Dedifferentiated amniotic fluid mesenchymal stem cell (primary cell): Measurements from ENCODE around the gene TES.
"Not testable (repeated sequence)": the region's sequence is repeated elsewhere in the genome, so short reads cannot be mapped to it uniquely, and the experiment has no call there.

Experiments
- DNase-seq: peaks from one replicate; pipeline ENCODE4 v3.0.0-alpha.2; 2016; ENCODE audit errors: extremely low spot score

Gene TES

GRCh38 chr7:116284390-116284789 is 74.1 kb downstream of the TES start:
- DNase-seq: no peak

GRCh38 chr7:116285252-116285651 is 74.9 kb downstream of the TES start:
- no peak for DNase-seq

GRCh38 chr7:116290740-116291139 is 80.4 kb downstream of the TES start:
- no peak for DNase-seq

GRCh38 chr7:116291937-116292336 is 81.6 kb downstream of the TES start:
- DNase-seq: no peak

GRCh38 chr7:116292381-116292780 is 82.0 kb downstream of the TES start:
- DNase-seq: no peak

DNA sequence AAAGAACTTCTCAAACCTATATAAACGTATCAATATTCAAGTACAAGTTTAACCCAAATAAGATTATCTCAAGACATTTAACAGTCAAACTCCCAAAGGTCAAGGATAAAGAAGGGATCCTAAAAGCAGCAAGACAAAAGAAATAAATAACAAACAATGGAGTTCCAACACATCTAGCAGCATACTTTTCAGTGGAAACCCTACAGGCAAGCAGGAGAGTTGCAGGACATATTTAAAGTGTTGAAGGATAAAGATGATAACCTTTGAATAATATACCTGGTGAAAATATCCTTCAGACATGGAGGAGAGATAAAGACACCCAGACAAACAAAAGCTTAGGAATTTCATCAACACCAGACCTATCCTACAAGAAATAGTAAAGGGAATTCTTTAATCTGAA is 82.8 kb downstream of the TES start:
- DNase-seq: no peak

DNA sequence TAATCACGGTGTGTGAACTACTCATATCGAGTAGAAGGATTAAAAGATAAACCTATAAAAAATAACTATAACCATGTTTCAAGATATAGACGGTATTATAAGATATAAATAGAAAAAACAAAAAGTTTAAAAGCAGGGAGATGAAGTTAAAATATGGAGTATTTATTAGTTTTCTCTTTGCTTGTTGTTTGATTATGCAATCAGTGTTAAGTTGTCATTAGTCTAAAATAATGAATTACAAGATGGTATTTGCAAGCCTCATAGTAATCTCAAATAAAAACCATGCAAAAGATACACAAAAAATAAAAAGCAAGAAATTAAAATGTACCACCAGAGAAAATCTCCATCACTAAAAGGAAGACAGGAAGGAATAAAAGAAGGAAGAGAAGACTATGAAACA is 83.3 kb downstream of the TES start:
- DNase-seq: no peak

DNA sequence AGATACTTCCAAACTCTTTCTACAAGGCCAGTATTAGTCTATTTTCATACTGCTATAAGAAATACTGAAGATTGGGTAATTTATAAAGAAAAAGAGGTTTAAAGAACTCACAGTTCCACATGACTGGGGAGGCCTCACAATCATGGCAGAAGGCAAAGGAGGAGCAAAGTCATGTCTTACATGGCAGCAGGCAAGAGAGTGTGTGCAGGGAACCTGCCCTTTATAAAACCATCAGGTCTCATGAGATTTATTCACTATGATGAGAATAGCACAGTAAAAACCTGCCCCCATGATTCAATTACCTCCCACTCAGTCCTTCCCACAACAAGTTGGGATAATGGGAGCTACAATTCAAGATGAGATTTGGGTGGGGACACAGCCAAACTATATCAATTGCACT is 85.6 kb downstream of the TES start:
- not testable (repeated sequence) for DNase-seq

DNA sequence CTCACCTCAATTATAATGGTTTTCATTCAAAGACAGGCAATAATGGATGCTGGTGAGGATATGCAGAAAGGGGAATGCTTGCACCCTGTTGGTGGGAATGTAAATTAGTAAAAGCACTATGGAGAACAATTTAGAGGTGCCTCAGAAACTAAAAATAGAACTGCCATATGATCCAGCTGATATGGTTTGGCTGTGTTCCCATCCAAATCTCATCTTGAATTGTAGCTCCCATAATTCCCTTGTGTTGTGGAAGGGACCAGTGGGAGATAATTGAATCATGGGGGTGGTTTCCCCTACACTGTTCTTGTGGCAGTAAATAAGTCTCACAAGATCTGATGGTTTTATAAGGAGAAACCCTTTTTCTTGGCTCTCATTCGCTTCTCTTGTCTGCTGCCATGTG is 87.7 kb downstream of the TES start:
- DNase-seq: no peak

DNA sequence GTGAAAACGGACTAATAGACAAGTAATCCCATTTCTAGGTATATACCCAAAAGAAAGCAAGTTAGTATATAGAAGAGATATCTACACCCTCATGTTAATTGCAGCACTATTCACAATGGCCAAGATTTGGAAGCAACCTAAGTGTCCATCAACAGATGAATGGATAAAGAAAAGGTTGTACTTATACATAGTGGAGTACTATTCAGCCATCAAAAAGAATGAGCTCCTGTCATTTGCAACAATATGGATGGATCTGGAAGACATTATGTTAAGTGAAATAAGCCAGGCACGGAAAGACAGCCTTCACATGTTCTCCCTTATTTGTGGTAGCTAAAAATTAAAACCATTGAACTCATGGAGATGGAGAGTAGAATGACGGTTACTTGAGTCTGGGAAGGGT is 88.2 kb downstream of the TES start:
- no peak for DNase-seq

GRCh38 chr7:116305485-116306408 is 95.4 kb downstream of the TES start:
- DNase-seq: no peak

- DNase-seq: no peak
Measured at GRCh38 chr7:116306409-116307048, 96.2 kb downstream of the TES start.

DNA sequence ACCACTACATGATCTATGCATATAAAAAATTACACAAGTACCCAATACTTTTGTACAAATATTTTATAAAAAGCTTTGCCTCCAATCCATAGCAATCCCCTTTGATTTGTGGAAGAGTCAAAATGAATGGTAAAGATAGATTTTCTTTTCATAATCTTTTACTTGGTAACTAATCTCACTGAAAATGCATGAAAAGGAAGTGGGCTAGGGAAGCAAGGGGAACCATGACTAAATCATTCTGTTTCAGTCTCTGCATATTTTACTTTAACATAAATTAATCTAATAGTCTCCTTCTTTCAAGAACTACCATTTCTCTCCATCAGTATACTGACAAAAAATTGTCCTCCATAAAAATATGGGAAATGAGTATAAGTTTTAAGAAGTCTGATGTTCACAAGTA is 96.9 kb downstream of the TES start:
- DNase-seq: no peak
